ENCODE data around the gene LCN10.

GRCh38 chr9:136723362-136723976, 19.3 kb downstream of the LCN10 start:
- TF ChIP-seq, protein P1, sequence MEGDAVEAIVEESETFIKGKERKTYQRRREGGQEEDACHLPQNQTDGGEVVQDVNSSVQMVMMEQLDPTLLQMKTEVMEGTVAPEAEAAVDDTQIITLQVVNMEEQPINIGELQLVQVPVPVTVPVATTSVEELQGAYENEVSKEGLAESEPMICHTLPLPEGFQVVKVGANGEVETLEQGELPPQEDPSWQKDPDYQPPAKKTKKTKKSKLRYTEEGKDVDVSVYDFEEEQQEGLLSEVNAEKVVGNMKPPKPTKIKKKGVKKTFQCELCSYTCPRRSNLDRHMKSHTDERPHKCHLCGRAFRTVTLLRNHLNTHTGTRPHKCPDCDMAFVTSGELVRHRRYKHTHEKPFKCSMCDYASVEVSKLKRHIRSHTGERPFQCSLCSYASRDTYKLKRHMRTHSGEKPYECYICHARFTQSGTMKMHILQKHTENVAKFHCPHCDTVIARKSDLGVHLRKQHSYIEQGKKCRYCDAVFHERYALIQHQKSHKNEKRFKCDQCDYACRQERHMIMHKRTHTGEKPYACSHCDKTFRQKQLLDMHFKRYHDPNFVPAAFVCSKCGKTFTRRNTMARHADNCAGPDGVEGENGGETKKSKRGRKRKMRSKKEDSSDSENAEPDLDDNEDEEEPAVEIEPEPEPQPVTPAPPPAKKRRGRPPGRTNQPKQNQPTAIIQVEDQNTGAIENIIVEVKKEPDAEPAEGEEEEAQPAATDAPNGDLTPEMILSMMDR (IDR thresholded peaks at IDR 0.05; ENCODE audit: insufficient read depth, low read length) = no peak
- TF ChIP-seq, protein P2, sequence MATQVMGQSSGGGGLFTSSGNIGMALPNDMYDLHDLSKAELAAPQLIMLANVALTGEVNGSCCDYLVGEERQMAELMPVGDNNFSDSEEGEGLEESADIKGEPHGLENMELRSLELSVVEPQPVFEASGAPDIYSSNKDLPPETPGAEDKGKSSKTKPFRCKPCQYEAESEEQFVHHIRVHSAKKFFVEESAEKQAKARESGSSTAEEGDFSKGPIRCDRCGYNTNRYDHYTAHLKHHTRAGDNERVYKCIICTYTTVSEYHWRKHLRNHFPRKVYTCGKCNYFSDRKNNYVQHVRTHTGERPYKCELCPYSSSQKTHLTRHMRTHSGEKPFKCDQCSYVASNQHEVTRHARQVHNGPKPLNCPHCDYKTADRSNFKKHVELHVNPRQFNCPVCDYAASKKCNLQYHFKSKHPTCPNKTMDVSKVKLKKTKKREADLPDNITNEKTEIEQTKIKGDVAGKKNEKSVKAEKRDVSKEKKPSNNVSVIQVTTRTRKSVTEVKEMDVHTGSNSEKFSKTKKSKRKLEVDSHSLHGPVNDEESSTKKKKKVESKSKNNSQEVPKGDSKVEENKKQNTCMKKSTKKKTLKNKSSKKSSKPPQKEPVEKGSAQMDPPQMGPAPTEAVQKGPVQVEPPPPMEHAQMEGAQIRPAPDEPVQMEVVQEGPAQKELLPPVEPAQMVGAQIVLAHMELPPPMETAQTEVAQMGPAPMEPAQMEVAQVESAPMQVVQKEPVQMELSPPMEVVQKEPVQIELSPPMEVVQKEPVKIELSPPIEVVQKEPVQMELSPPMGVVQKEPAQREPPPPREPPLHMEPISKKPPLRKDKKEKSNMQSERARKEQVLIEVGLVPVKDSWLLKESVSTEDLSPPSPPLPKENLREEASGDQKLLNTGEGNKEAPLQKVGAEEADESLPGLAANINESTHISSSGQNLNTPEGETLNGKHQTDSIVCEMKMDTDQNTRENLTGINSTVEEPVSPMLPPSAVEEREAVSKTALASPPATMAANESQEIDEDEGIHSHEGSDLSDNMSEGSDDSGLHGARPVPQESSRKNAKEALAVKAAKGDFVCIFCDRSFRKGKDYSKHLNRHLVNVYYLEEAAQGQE (IDR thresholded peaks at IDR 0.05; ENCODE audit: insufficient replicate concordance, low read depth) = no peak
- TF ChIP-seq POLR2AphosphoS5 (IDR thresholded peaks at IDR 0.05; ENCODE audit: low read depth) = peak; percentile 73
- no peak for TF ChIP-seq GABPA (IDR thresholded peaks at IDR 0.05; ENCODE audit: low read depth)
